ENCODE data around the gene CCSER1. TPM values are rescaled to one million over a fixed set of nuclear protein-coding genes. Genes with fewer than 3 reads are reported as not detected.
"Not testable (repeated sequence)": the region's sequence is repeated elsewhere in the genome, so short reads cannot be mapped to it uniquely, and the experiment has no call there.

CCSER1 gene
- total RNA-seq, 2 experiments from 2014 or later: not detected

DNA sequence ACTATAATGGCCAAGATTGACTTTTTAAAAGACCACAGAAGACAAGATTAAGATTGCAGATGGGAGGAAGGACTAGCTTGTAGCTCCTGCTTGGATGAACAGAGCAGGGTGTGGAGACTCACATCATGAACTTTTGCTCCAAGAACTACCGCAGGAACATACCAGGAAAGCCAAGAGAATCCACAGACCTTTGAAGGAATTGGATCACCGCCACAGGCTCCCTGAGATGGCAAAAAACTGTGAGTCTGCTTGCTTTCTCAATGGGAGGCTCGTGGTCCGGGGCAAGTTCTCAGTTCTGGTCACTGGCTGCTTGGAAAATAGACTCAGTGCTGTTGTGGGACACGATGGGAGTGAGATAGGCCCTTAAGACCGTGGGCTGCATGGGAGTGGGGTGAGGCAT, 276.6 kb downstream of the CCSER1 start:
- TF ChIP-seq, protein P1, sequence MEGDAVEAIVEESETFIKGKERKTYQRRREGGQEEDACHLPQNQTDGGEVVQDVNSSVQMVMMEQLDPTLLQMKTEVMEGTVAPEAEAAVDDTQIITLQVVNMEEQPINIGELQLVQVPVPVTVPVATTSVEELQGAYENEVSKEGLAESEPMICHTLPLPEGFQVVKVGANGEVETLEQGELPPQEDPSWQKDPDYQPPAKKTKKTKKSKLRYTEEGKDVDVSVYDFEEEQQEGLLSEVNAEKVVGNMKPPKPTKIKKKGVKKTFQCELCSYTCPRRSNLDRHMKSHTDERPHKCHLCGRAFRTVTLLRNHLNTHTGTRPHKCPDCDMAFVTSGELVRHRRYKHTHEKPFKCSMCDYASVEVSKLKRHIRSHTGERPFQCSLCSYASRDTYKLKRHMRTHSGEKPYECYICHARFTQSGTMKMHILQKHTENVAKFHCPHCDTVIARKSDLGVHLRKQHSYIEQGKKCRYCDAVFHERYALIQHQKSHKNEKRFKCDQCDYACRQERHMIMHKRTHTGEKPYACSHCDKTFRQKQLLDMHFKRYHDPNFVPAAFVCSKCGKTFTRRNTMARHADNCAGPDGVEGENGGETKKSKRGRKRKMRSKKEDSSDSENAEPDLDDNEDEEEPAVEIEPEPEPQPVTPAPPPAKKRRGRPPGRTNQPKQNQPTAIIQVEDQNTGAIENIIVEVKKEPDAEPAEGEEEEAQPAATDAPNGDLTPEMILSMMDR (conservative IDR thresholded peaks at IDR 0.05; ENCODE audit: low read length): no peak
- no peak for TF ChIP-seq EZH2phosphoT487 (IDR thresholded peaks at IDR 0.05; ENCODE audit: borderline replicate concordance, low read depth, low read length)
- POLR2A ChIA-PET: no interaction called here
- Histone ChIP-seq H3K9me2 (ENCODE audit: insufficient read depth, low read length) (no peaks in the 10 kb centered on the region), H3K27ac (ENCODE audit: low read depth, low read length, poor library complexity, severe bottlenecking) (no peak overlapping the region), H3K4me2 (ENCODE audit: low read length) (no peak overlapping the region), H3K4me1 (ENCODE audit: insufficient read depth, low read length, poor library complexity, severe bottlenecking) (no peaks in the 10 kb centered on the region), H3K36me3 (ENCODE audit: insufficient read depth, low read length) (no peaks in the 10 kb centered on the region), H3K4me3 (ENCODE audit: low read depth, low read length, poor library complexity, severe bottlenecking) (no peak overlapping the region), H2AFZ (ENCODE audit: low read length) (no peak overlapping the region), H3K79me2 (ENCODE audit: insufficient read depth, low read depth, low read length) (no peaks in the 10 kb centered on the region), H3K9me3 (ENCODE audit: low read length) (no peaks in the 10 kb centered on the region), H4K20me1 (ENCODE audit: insufficient read depth, low read length) (no peaks in the 10 kb centered on the region)
- BruUV-seq (replicated peaks): no TSS peak
- CTCF ChIA-PET (ENCODE audit: unreplicated experiment): no interaction called here
- no peak for DNase-seq (ENCODE audit: low spot score)
- intact Hi-C loops (cut with micrococcal nuclease; ENCODE audit: unreplicated experiment): no loop called here

GRCh38 chr4:90407897-90408296, 280.7 kb downstream of the CCSER1 start:
- H2AFZ ChIP-seq (ENCODE audit: low read length); DNase-seq (ENCODE audit: low spot score); H3K27ac ChIP-seq (ENCODE audit: low read depth, low read length, poor library complexity, severe bottlenecking); H3K4me3 ChIP-seq (ENCODE audit: low read depth, low read length, poor library complexity, severe bottlenecking); CTCF ChIA-PET (ENCODE audit: unreplicated experiment); intact Hi-C loops (cut with micrococcal nuclease; ENCODE audit: unreplicated experiment); POLR2A ChIA-PET; H4K20me1 ChIP-seq (ENCODE audit: insufficient read depth, low read length); H3K4me2 ChIP-seq (ENCODE audit: low read length); H3K79me2 ChIP-seq (ENCODE audit: insufficient read depth, low read depth, low read length); H3K36me3 ChIP-seq (ENCODE audit: insufficient read depth, low read length); H3K9me3 ChIP-seq (ENCODE audit: low read length); H3K4me1 ChIP-seq (ENCODE audit: insufficient read depth, low read length, poor library complexity, severe bottlenecking); BruUV-seq (replicated peaks); H3K9me2 ChIP-seq (ENCODE audit: insufficient read depth, low read length): not testable (repeated sequence)

GRCh38 chr4:90412786-90413185, 285.6 kb downstream of the CCSER1 start:
- H3K4me2 ChIP-seq (ENCODE audit: low read length); H3K36me3 ChIP-seq (ENCODE audit: insufficient read depth, low read length); intact Hi-C loops (cut with micrococcal nuclease; ENCODE audit: unreplicated experiment); DNase-seq (ENCODE audit: low spot score); H3K27ac ChIP-seq (ENCODE audit: low read depth, low read length, poor library complexity, severe bottlenecking); H3K4me3 ChIP-seq (ENCODE audit: low read depth, low read length, poor library complexity, severe bottlenecking); H4K20me1 ChIP-seq (ENCODE audit: insufficient read depth, low read length); H3K9me3 ChIP-seq (ENCODE audit: low read length); BruUV-seq (replicated peaks); POLR2A ChIA-PET; CTCF ChIA-PET (ENCODE audit: unreplicated experiment); H3K79me2 ChIP-seq (ENCODE audit: insufficient read depth, low read depth, low read length); H3K9me2 ChIP-seq (ENCODE audit: insufficient read depth, low read length); H3K4me1 ChIP-seq (ENCODE audit: insufficient read depth, low read length, poor library complexity, severe bottlenecking); H2AFZ ChIP-seq (ENCODE audit: low read length): not testable (repeated sequence)

- Histone ChIP-seq H3K9me2 (ENCODE audit: insufficient read depth, low read length) (no peaks in the 10 kb centered on the region), H4K20me1 (ENCODE audit: insufficient read depth, low read length) (no peaks in the 10 kb centered on the region), H3K9me3 (ENCODE audit: low read length) (no peaks in the 10 kb centered on the region), H3K79me2 (ENCODE audit: insufficient read depth, low read depth, low read length) (no peaks in the 10 kb centered on the region), H3K36me3 (ENCODE audit: insufficient read depth, low read length) (no peaks in the 10 kb centered on the region), H3K27ac (ENCODE audit: low read depth, low read length, poor library complexity, severe bottlenecking) (no peak overlapping the region), H3K4me2 (ENCODE audit: low read length) (no peak overlapping the region), H3K4me1 (ENCODE audit: insufficient read depth, low read length, poor library complexity, severe bottlenecking) (no peaks in the 10 kb centered on the region), H2AFZ (ENCODE audit: low read length) (no peak overlapping the region), H3K4me3 (ENCODE audit: low read depth, low read length, poor library complexity, severe bottlenecking) (no peak overlapping the region)
- TF ChIP-seq, protein P1 (conservative IDR thresholded peaks at IDR 0.05; ENCODE audit: low read length): no peak
- TF ChIP-seq EZH2phosphoT487 (IDR thresholded peaks at IDR 0.05; ENCODE audit: borderline replicate concordance, low read depth, low read length): no peak
- BruUV-seq (replicated peaks): no TSS peak
- intact Hi-C loops (cut with micrococcal nuclease; ENCODE audit: unreplicated experiment): no loop called here
- no peak for DNase-seq (ENCODE audit: low spot score)
- POLR2A ChIA-PET: interaction anchor here (0.8 to 1.0 kb wide), 2 partner anchors 12 to 54 kb away, joined by 3 read pairs; no protein-coding TSS in a partner anchor
- CTCF ChIA-PET (ENCODE audit: unreplicated experiment): no interaction called here
Observed at GRCh38 chr4:90415116-90415515, 287.9 kb downstream of the CCSER1 start.
